HepG2 (cell line): ENCODE data around the gene MYL9. TPM values are rescaled to one million over a fixed set of nuclear protein-coding genes. Genes with fewer than 3 reads are reported as not detected.

Experiments
- CBFB ChIP-seq: sonication (generic); formaldehyde crosslinking; IDR thresholded peaks from 2 replicates; pipeline ENCODE4 v1.4.0; 2020; ENCODE audit warnings: missing genetic modification reagents
- CREM ChIP-seq, 2 experiments: sonication (generic) in 1 of 2; formaldehyde crosslinking in 1 of 2; IDR thresholded peaks; 2 replicates each; pipeline versions ENCODE4 v1.4.0 to v1.6.1; 2016 to 2020; ENCODE audit warnings: antibody characterized with exemption in 1 of 2, mild to moderate bottlenecking in 1 of 2, missing genetic modification reagents in 1 of 2
- FOXO1 ChIP-seq: sonication (generic); formaldehyde crosslinking; IDR thresholded peaks from 2 replicates; pipeline ENCODE4 v1.4.0; 2020; ENCODE audit warnings: missing genetic modification reagents
- HNF4A ChIP-seq: sonication (generic); formaldehyde crosslinking; IDR thresholded peaks from 2 replicates; pipeline ENCODE4 v1.4.0; 2020; ENCODE audit warnings: missing genetic modification reagents
- KAT2B ChIP-seq: fragments of 150-350 bp; IDR thresholded peaks from 2 replicates; pipeline ENCODE4 v1.6.1; 2014; ENCODE audit warnings: low read depth, low read length, borderline replicate concordance
- KDM1A ChIP-seq: IDR thresholded peaks from 2 replicates; pipeline ENCODE4 v1.6.1; 2016; ENCODE audit warnings: missing compliant biosample characterization
- NAIF1 ChIP-seq: sonication (generic); formaldehyde crosslinking; IDR thresholded peaks from 2 replicates; pipeline ENCODE4 v1.5.0; 2020; ENCODE audit warnings: mild to moderate bottlenecking, missing genetic modification reagents, borderline replicate concordance
- ONECUT2 ChIP-seq: sonication (generic); formaldehyde crosslinking; IDR thresholded peaks from 2 replicates; pipeline ENCODE4 v1.4.0; 2020; ENCODE audit warnings: missing genetic modification reagents
- RARA ChIP-seq: IDR thresholded peaks from 2 replicates; pipeline ENCODE4 v1.6.1; 2016; ENCODE audit warnings: missing genetic modification reagents, missing compliant biosample characterization
- ZFP90 ChIP-seq: sonication (generic); formaldehyde crosslinking; IDR thresholded peaks from 2 replicates; pipeline ENCODE4 v1.8.0; 2022; ENCODE audit warnings: missing genetic modification reagents, mild to moderate bottlenecking, inconsistent platforms, borderline replicate concordance
- ZMYM4 ChIP-seq: sonication (generic); formaldehyde crosslinking; IDR thresholded peaks from 2 replicates; pipeline ENCODE4 v1.8.1; 2023; ENCODE audit warnings: mild to moderate bottlenecking, missing genetic modification reagents
- ZNF446 ChIP-seq: sonication (generic); formaldehyde crosslinking; IDR thresholded peaks from 2 replicates; pipeline ENCODE4 v1.5.0; 2020; ENCODE audit warnings: mild to moderate bottlenecking, missing genetic modification reagents
- ZNF672 ChIP-seq: sonication (generic); formaldehyde crosslinking; IDR thresholded peaks from 2 replicates; pipeline ENCODE4 v1.8.1; 2022; ENCODE audit warnings: missing genetic modification reagents
- ZNF83 ChIP-seq: sonication (generic); formaldehyde crosslinking; IDR thresholded peaks from 2 replicates; pipeline ENCODE4 v1.4.0; 2020; ENCODE audit warnings: missing genetic modification reagents, mild to moderate bottlenecking, borderline replicate concordance
- ZNF878 ChIP-seq: sonication (generic); formaldehyde crosslinking; IDR thresholded peaks from 2 replicates; pipeline ENCODE4 v1.8.1; 2023; ENCODE audit warnings: mild to moderate bottlenecking, missing genetic modification reagents, moderate library complexity
- polyA plus RNA-seq, 8 experiments: library from polyadenylated mRNA; depleted of rRNA in 3 of 8; stranded (reverse) in 7 of 8; unstranded in 1 of 8; fragments of >200 nt; fragmentation: Illumina TruSeq in 4 of 8; extraction: Trizol in 4 of 8; gene quantifications; 2 replicates each; pipeline versions ENCODE4 v1.2.1 to v1.2.3, GENCODE V29; 2011 to 2016; ENCODE audit warnings: low read depth in 4 of 8, missing spikeins in 1 of 8, mixed read lengths in 1 of 8; ENCODE audit not compliant: insufficient read depth in 1 of 8
- total RNA-seq, 5 experiments: library from RNA; depleted of rRNA; stranded (reverse); fragments of >200 nt; fragmentation: Illumina TruSeq; extraction: Trizol; gene quantifications; 2 replicates each; pipeline ENCODE4 v1.2.3, GENCODE V29; 2016; ENCODE audit warnings: low read depth in 1 of 5
- TF ChIP-seq, protein P1 (sequence below): sonication (generic); formaldehyde crosslinking; IDR thresholded peaks from 2 replicates; pipeline ENCODE4 v1.4.0; 2020; ENCODE audit warnings: mild to moderate bottlenecking, missing genetic modification reagents
- TF ChIP-seq, protein P2 (sequence below): sonication (generic); formaldehyde crosslinking; IDR thresholded peaks from 2 replicates; pipeline ENCODE4 v1.4.0; 2020; ENCODE audit warnings: mild to moderate bottlenecking, missing genetic modification reagents, borderline replicate concordance
- TF ChIP-seq, protein P3 (sequence below): sonication (generic); formaldehyde crosslinking; IDR thresholded peaks from 2 replicates; pipeline ENCODE4 v1.4.0; 2020; ENCODE audit warnings: missing genetic modification reagents
- TF ChIP-seq, protein P4 (sequence below): sonication (generic); formaldehyde crosslinking; IDR thresholded peaks from 2 replicates; pipeline ENCODE4 v1.4.0; 2020; ENCODE audit warnings: mild to moderate bottlenecking, low read depth, missing genetic modification reagents

MYL9 gene
- total and polyA plus RNA-seq, 2 of the 13 experiments (the other 11 are each of a cell fraction or from before 2014, with no cell fraction given), result 0.87 to 2.2 TPM

DNA sequence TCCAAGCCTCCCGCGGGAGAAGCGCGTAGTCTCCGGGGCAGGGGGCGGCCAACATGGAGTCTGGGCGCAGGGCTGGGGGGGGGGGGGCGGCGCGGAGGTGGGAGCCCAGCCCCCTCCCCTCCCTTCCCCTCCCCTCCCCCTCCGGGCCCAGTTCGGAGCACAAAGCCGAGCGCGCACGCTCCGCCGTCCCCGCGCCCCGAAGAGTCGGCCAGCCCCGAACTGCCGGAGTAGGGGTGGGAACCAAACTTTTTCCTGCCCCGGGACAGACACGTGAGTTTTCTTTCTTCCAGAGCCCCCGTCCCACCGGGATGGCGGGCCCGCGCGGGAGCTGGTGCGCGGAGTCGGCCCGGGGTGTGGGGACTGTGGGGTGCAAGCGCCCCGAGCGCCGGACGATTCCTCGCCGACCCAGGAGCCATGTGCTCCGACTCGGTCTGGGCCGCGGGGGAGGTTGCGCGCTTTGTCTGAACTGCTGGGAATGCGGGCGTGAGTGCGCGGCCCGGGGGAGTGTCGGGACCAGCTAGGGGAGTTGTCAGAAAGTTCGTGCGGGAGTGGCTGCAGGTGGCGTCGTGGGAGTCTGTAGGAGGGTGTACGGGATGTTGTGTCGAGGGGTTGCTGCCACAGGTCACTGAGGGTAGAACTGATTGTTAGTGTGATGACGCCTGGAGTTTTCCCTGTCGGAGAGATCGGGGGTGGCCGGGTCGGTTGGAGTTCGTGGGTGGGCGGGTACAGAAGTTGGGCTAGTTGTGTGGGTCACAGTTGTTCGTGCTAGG, 33.2 kb downstream of the MYL9 start (continued):
- TF ChIP-seq, protein P1, sequence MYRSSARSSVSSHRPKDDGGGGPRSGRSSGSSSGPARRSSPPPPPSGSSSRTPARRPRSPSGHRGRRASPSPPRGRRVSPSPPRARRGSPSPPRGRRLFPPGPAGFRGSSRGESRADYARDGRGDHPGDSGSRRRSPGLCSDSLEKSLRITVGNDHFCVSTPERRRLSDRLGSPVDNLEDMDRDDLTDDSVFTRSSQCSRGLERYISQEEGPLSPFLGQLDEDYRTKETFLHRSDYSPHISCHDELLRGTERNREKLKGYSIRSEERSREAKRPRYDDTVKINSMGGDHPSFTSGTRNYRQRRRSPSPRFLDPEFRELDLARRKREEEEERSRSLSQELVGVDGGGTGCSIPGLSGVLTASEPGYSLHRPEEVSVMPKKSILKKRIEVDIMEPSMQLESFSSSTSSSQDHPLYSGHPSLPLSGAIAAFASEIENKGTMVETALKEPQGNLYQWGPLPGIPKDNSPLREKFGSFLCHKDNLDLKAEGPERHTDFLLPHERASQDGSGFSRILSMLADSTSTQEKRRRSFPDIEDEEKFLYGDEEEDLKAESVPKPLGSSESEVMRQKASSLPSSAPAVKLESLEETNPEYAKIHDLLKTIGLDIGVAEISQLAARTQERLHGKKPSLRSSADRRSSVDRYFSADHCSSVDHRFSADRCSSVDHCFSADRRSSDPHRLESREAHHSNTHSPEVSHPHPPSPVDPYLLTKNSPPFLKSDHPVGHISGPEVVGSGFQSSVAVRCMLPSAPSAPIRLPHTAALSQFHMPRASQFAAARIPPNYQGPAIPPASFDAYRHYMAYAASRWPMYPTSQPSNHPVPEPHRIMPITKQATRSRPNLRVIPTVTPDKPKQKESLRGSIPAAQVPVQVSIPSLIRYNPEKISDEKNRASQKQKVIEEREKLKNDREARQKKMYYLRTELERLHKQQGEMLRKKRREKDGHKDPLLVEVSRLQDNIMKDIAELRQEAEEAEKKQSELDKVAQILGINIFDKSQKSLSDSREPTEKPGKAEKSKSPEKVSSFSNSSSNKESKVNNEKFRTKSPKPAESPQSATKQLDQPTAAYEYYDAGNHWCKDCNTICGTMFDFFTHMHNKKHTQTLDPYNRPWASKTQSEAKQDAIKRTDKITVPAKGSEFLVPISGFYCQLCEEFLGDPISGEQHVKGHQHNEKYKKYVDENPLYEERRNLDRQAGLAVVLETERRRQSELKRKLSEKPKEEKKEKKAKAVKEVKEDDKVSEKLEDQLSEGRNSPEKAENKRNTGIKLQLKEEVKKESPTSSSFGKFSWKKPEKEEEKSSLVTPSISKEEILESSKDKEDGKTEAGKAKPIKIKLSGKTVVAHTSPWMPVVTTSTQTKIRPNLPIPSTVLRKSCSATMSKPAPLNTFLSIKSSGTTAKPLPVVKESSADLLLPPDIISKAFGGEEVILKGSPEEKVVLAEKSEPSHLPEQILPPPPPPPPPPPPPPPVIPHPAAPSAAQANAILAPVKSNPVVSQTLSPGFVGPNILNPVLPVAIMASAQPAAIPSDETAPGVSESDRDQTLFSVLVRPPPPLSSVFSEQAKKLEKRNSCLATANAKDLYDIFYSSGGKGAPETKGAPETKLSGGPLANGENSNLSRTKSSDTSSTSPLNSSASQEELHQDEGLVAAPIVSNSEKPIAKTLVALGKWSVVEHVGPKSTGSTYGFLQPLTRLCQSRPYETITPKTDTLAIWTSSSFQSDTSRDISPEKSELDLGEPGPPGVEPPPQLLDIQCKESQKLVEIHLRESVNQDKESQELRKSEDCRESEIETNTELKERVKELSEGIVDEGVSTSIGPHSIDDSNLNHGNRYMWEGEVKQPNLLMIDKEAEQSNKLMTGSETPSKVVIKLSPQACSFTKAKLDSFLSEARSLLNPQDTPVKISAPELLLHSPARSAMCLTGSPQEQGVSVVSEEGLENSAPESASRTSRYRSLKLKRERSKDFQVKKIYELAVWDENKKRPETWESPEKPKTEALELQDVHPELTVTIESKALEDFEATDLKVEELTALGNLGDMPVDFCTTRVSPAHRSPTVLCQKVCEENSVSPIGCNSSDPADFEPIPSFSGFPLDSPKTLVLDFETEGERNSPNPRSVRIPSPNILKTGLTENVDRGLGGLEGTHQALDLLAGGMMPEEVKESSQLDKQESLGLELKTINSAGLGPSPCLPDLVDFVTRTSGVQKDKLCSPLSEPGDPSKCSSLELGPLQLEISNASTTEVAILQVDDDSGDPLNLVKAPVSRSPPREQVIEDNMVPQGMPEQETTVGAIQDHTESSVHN (CRISPR knock-in tag), result no peak
- TF ChIP-seq ZNF446 (CRISPR knock-in tag) (peak; percentile 18; the same call in 1 of the 2 replicates), ZMYM4 (CRISPR knock-in tag) (peak; percentile 42; the same call in 1 of the 2 replicates), KDM1A (CRISPR knock-in tag) (no peak), ZNF672 (CRISPR knock-in tag) (no peak), ZFP90 (CRISPR knock-in tag) (peak; percentile 87; the same call in 1 of the 2 replicates), CREM (IDR thresholded peaks at IDR 0.05) (no peak), CREM (CRISPR knock-in tag; IDR thresholded peaks at IDR 0.05) (no peak), ZNF83 (CRISPR knock-in tag) (peak; percentile 76), FOXO1 (CRISPR knock-in tag) (peak; percentile 46), KAT2B (no peak), CBFB (CRISPR knock-in tag) (peak; percentile 64), NAIF1 (CRISPR knock-in tag) (no peak), ZNF878 (peak; percentile 79; the same call in 1 of the 2 replicates), ONECUT2 (CRISPR knock-in tag) (no peak), RARA (peak; percentile 31; the same call in 1 of the 2 replicates), HNF4A (CRISPR knock-in tag) (no peak; the same call in 1 of the 2 replicates)
- TF ChIP-seq, protein P2, sequence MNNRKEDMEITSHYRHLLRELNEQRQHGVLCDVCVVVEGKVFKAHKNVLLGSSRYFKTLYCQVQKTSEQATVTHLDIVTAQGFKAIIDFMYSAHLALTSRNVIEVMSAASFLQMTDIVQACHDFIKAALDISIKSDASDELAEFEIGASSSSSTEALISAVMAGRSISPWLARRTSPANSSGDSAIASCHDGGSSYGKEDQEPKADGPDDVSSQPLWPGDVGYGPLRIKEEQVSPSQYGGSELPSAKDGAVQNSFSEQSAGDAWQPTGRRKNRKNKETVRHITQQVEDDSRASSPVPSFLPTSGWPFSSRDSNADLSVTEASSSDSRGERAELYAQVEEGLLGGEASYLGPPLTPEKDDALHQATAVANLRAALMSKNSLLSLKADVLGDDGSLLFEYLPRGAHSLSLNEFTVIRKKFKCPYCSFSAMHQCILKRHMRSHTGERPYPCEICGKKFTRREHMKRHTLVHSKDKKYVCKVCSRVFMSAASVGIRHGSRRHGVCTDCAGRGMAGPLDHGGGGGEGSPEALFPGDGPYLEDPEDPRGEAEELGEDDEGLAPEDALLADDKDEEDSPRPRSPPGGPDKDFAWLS (CRISPR knock-in tag), result no peak
- TF ChIP-seq, protein P3, sequence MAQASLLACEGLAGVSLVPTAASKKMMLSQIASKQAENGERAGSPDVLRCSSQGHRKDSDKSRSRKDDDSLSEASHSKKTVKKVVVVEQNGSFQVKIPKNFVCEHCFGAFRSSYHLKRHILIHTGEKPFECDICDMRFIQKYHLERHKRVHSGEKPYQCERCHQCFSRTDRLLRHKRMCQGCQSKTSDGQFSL (CRISPR knock-in tag), result peak; percentile 86
- TF ChIP-seq, protein P4, sequence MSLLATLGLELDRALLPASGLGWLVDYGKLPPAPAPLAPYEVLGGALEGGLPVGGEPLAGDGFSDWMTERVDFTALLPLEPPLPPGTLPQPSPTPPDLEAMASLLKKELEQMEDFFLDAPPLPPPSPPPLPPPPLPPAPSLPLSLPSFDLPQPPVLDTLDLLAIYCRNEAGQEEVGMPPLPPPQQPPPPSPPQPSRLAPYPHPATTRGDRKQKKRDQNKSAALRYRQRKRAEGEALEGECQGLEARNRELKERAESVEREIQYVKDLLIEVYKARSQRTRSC, result peak; percentile 91
